Transverse colon (tissue), 4 donors: ENCODE measurements around the gene KATNIP. TPM values are rescaled to one million over a fixed set of nuclear protein-coding genes. Genes with fewer than 3 reads are reported as not detected.
A peak's percentile ranks its signal among the peaks of the same experiment; 100 is the strongest.

Experiments used
- DNase-seq: peaks from one replicate; pipeline ENCODE4 v3.0.0-alpha.2; 2019
- H3K27ac ChIP-seq, 4 donors: fragments of 200-600 bp; sonication (generic); 2 replicates each; pipeline ENCODE4 v1.5.1; 2016 to 2018; ENCODE audit warnings: inconsistent platforms in 4 of 4
- H3K27me3 ChIP-seq: fragments of 200-600 bp; sonication (generic); 2 replicates; pipeline ENCODE4 v1.5.1; 2017; ENCODE audit warnings: inconsistent platforms
- H3K36me3 ChIP-seq, 4 donors: fragments of 200-600 bp; sonication (generic); 2 replicates each; pipeline ENCODE4 v1.5.1; 2017 to 2019; ENCODE audit warnings: inconsistent platforms in 4 of 4
- H3K4me1 ChIP-seq, 4 donors: fragments of 200-600 bp; sonication (generic); 2 replicates each; pipeline ENCODE4 v1.5.1; 2017 to 2020; ENCODE audit warnings: inconsistent platforms in 4 of 4
- H3K4me3 ChIP-seq, 4 donors: fragments of 200-600 bp; sonication (generic); 1 replicate in 1 of 4; 2 replicates in 3 of 4; pipeline versions ENCODE4 v1.5.1 to v1.6.1; 2017 to 2019; ENCODE audit warnings: inconsistent platforms in 4 of 4
- H3K9me3 ChIP-seq, 2 donors: fragments of 200-600 bp; sonication (generic); 2 replicates each; pipeline ENCODE4 v1.5.1; 2017 to 2019; ENCODE audit warnings: inconsistent platforms in 2 of 2
- EP300 ChIP-seq: sonication (generic); formaldehyde crosslinking; IDR thresholded peaks from one replicate; pipeline ENCODE4 v1.6.1; 2017; ENCODE audit warnings: antibody characterized with exemption, low read depth
- POLR2A ChIP-seq: fragments of 450-650 bp; IDR thresholded peaks from one replicate; pipeline ENCODE4 v1.6.1; 2016; ENCODE audit warnings: antibody characterized with exemption, mild to moderate bottlenecking, moderate library complexity
- POLR2AphosphoS5 ChIP-seq, 3 donors: sonication (generic); formaldehyde crosslinking; IDR thresholded peaks; one replicate each; pipeline ENCODE4 v1.6.1; 2016; ENCODE audit warnings: antibody characterized with exemption in 3 of 3
- WGBS, 2 donors: methylation state at CpG; one replicate each; pipeline ENCODE4 v1.1.5; 2018; ENCODE audit warnings: low coverage in 1 of 2; 5-methylcytosine and 5-hydroxymethylcytosine counted together
- in situ Hi-C, 4 donors: fragments of 200-750 bp; cut with MboI; loops; one replicate each; pipeline versions ENCODE4 v1.15.0 to v1.15.1; 2017; ENCODE audit warnings: low sequenced_read_pairs in 3 of 4, low pct_ligation_motif_present in 1 of 4, low pct_unique_long_range_greater_than_20kb in 1 of 4
- intact Hi-C: fragments of 100-400 bp; cut with DNase I; formaldehyde crosslinking; loops from one replicate; pipeline ENCODE4 v1.15.1; 2023; ENCODE audit warnings: low total_unique reads
- total RNA-seq, 4 donors: library from RNA; depleted of rRNA; stranded (reverse); fragments of >200 nt; gene quantifications; one replicate each; pipeline ENCODE4 v1.1.0, GENCODE V29; 2016
- TF ChIP-seq, protein P1 (sequence below), 5 experiments: fragments of 200-600 bp in 3 of 5; fragments of 450-650 bp in 2 of 5; sonication (generic) in 3 of 5; IDR thresholded peaks; 1 replicate in 2 of 5; 2 replicates in 3 of 5; pipeline ENCODE4 v1.5.1; 2016 to 2017; ENCODE audit warnings: antibody characterized with exemption in 5 of 5, inconsistent platforms in 3 of 5, mild to moderate bottlenecking in 2 of 5, moderate library complexity in 1 of 5

The KATNIP gene
- total RNA-seq: 100 to 1,000 TPM in 1 of 4 donors, 10 to 100 TPM in 3; 29.9 to 276 (median 47.0) TPM

GRCh38 chr16:27549746-27550581 is at the start of gene KATNIP, which contains the start of gene GTF3C1:
KATNIP (plus strand) TSS chr16:27550144; CDS start chr16:27550171, 27 bp downstream.
GTF3C1 (minus strand) TSS chr16:27549913; CDS start chr16:27549890, 23 bp downstream.
- 0% methylated on average over 3 to 37 of the region's 59 CpGs for WGBS, 2 donors
- intact Hi-C loops (no loop called here), in situ Hi-C loops (no loop called here)
- DNase-seq: peak; percentile 100
- Histone ChIP-seq H3K27me3 (no peaks in the 10 kb centered on the region), H3K9me3 (no peaks in the 10 kb centered on the region), H3K36me3 (peaks cover 0 to 3% (median under 1%) of the 10 kb centered on the region in 4 donors), H3K4me1 (peaks cover 25 to 38% (median 26%) of the 10 kb centered on the region in 4 donors), H3K4me3 (peak within 1 kb of the TSS; percentile 74 to 96 (median 84)), H3K27ac (peak within 1 kb of the TSS; percentile 81 to 91 (median 88))
- TF ChIP-seq POLR2AphosphoS5 (IDR thresholded peaks at IDR 0.05) (peak; percentile 91 to 94 (median 92)), EP300 (no peak), POLR2A (peak; percentile 81)
- TF ChIP-seq, protein P1, sequence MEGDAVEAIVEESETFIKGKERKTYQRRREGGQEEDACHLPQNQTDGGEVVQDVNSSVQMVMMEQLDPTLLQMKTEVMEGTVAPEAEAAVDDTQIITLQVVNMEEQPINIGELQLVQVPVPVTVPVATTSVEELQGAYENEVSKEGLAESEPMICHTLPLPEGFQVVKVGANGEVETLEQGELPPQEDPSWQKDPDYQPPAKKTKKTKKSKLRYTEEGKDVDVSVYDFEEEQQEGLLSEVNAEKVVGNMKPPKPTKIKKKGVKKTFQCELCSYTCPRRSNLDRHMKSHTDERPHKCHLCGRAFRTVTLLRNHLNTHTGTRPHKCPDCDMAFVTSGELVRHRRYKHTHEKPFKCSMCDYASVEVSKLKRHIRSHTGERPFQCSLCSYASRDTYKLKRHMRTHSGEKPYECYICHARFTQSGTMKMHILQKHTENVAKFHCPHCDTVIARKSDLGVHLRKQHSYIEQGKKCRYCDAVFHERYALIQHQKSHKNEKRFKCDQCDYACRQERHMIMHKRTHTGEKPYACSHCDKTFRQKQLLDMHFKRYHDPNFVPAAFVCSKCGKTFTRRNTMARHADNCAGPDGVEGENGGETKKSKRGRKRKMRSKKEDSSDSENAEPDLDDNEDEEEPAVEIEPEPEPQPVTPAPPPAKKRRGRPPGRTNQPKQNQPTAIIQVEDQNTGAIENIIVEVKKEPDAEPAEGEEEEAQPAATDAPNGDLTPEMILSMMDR (IDR thresholded peaks at IDR 0.05): no peak

- in situ Hi-C loops: no loop called here
- 96 to 100% methylated on average over 1 to 3 of the region's 3 CpGs for WGBS, 2 donors
- H3K27ac ChIP-seq: no peak overlapping the region
- no peaks in the 10 kb centered on the region for H3K4me1 ChIP-seq
- H3K9me3 ChIP-seq: no peaks in the 10 kb centered on the region
- H3K27me3 ChIP-seq: no peaks in the 10 kb centered on the region
- H3K36me3 ChIP-seq: peaks cover 0 to 83% (median 37%) of the 10 kb centered on the region in 4 donors
- intact Hi-C loops: no loop called here
- TF ChIP-seq, protein P1 (IDR thresholded peaks at IDR 0.05): no peak
- TF ChIP-seq POLR2A: no peak
- no peak for TF ChIP-seq EP300
- DNase-seq: no peak
- H3K4me3 ChIP-seq: no peak overlapping the region
Measured at GRCh38 chr16:27500801-27501200, 49.1 kb upstream of the KATNIP start.

GRCh38 chr16:27503662-27504061 is 46.3 kb upstream of the KATNIP start:
- intact Hi-C loops: no loop called here
- WGBS, 2 donors: 50 to 79% methylated on average over 2 to 5 of the region's 5 CpGs

GRCh38 chr16:27505297-27506236 is 44.4 kb upstream of the KATNIP start:
- DNase-seq: no peak
- H3K27me3 ChIP-seq: no peaks in the 10 kb centered on the region
- H3K4me3 ChIP-seq: no peak overlapping the region
- H3K27ac ChIP-seq: no peak overlapping the region
- intact Hi-C loops (no loop called here), in situ Hi-C loops (no loop called here)
- no peak for TF ChIP-seq POLR2AphosphoS5 (IDR thresholded peaks at IDR 0.05)
- 93 to 96% methylated on average over 4 to 13 of the region's 13 CpGs for WGBS, 2 donors
- no peaks in the 10 kb centered on the region for H3K9me3 ChIP-seq
- H3K4me1 ChIP-seq: no peaks in the 10 kb centered on the region
- peaks cover 0 to 91% (median 32%) of the 10 kb centered on the region in 4 donors for H3K36me3 ChIP-seq

More at GRCh38 chr16:27503662-27504061, 46.3 kb upstream of the KATNIP start:
- Histone ChIP-seq H3K36me3 (peaks cover 0 to 89% (median 41%) of the 10 kb centered on the region in 4 donors), H3K9me3 (no peaks in the 10 kb centered on the region), H3K27me3 (no peaks in the 10 kb centered on the region), H3K4me1 (no peaks in the 10 kb centered on the region), H3K27ac (no peak overlapping the region), H3K4me3 (no peak overlapping the region)
- no peak for DNase-seq
- no peak for TF ChIP-seq EP300
- in situ Hi-C loops: no loop called here
